ENCODE measurements around the gene DPP4. TPM values are rescaled to one million over a fixed set of nuclear protein-coding genes. Genes with fewer than 3 reads are reported as not detected.

DPP4 gene
- polyA plus RNA-seq, 1 donor from 2014 or later: not detected

GRCh38 chr2:162012565-162013058 is 61.4 kb downstream of the DPP4 start:
- no peak overlapping the region for H2AFZ ChIP-seq (ENCODE audit: low read depth, low read length)
- H3K79me2 ChIP-seq (replicated peaks; ENCODE audit: insufficient read depth, low read length): no peaks in the 10 kb centered on the region
- no peaks in the 10 kb centered on the region for H3K36me3 ChIP-seq (ENCODE audit: insufficient read depth, low read length)
- H3K4me3 ChIP-seq (ENCODE audit: low read length): no peak overlapping the region
- H3K4me2 ChIP-seq (ENCODE audit: low read length): no peak overlapping the region
- no peak overlapping the region for H3K9ac ChIP-seq (ENCODE audit: low read length)
- no peaks in the 10 kb centered on the region for H3K9me2 ChIP-seq (ENCODE audit: insufficient read depth, low read length)
- no peaks in the 10 kb centered on the region for H3K9me3 ChIP-seq (ENCODE audit: low read length)
- H3K27ac ChIP-seq (ENCODE audit: low read length): no peak overlapping the region
- H4K20me1 ChIP-seq (ENCODE audit: insufficient read depth): no peaks in the 10 kb centered on the region
- no peaks in the 10 kb centered on the region for H3K27me3 ChIP-seq (ENCODE audit: insufficient read depth, low read depth, low read length)
- no peaks in the 10 kb centered on the region for H3F3A ChIP-seq (ENCODE audit: insufficient read depth, low read length, poor library complexity, severe bottlenecking)
- no peak for TF ChIP-seq EZH2 (IDR thresholded peaks at IDR 0.05; ENCODE audit: borderline replicate concordance, insufficient read depth, low read length, poor library complexity, severe bottlenecking)
- TF ChIP-seq POLR2AphosphoS5 (IDR thresholded peaks at IDR 0.05): no peak
- no peak for TF ChIP-seq MXI1 (conservative IDR thresholded peaks at IDR 0.05; ENCODE audit: poor library complexity, severe bottlenecking)
- TF ChIP-seq SMC3 (conservative IDR thresholded peaks at IDR 0.05; ENCODE audit: poor library complexity): no peak
- TF ChIP-seq REST (IDR thresholded peaks at IDR 0.05; ENCODE audit: borderline replicate concordance): no peak
- no peak for TF ChIP-seq RAD21 (conservative IDR thresholded peaks at IDR 0.05)
- no peak for TF ChIP-seq EP300 (conservative IDR thresholded peaks at IDR 0.05; ENCODE audit: poor library complexity, severe bottlenecking)
- no peak for TF ChIP-seq TAF1 (IDR thresholded peaks at IDR 0.05; ENCODE audit: low read depth)
- TF ChIP-seq CTCF (IDR thresholded peaks at IDR 0.05; ENCODE audit: poor library complexity, severe bottlenecking): no peak

GRCh38 chr2:162011706-162012564 is 62.1 kb downstream of the DPP4 start:
- Histone ChIP-seq H3K36me3 (ENCODE audit: insufficient read depth, low read length) (no peaks in the 10 kb centered on the region), H2AFZ (ENCODE audit: low read depth, low read length) (no peak overlapping the region), H3K27me3 (ENCODE audit: insufficient read depth, low read depth, low read length) (no peaks in the 10 kb centered on the region), H3K9me2 (ENCODE audit: insufficient read depth, low read length) (no peaks in the 10 kb centered on the region), H3K27ac (ENCODE audit: low read length) (no peak overlapping the region), H3K9me3 (ENCODE audit: low read length) (no peaks in the 10 kb centered on the region), H3K9ac (ENCODE audit: low read length) (no peak overlapping the region), H4K20me1 (ENCODE audit: insufficient read depth) (no peaks in the 10 kb centered on the region), H3K4me2 (ENCODE audit: low read length) (no peak overlapping the region), H3K4me3 (ENCODE audit: low read length) (no peak overlapping the region), H3F3A (ENCODE audit: insufficient read depth, low read length, poor library complexity, severe bottlenecking) (no peaks in the 10 kb centered on the region), H3K79me2 (replicated peaks; ENCODE audit: insufficient read depth, low read length) (no peaks in the 10 kb centered on the region)
- TF ChIP-seq CTCF (IDR thresholded peaks at IDR 0.05; ENCODE audit: poor library complexity, severe bottlenecking): no peak
- no peak for TF ChIP-seq MXI1 (conservative IDR thresholded peaks at IDR 0.05; ENCODE audit: poor library complexity, severe bottlenecking)
- no peak for TF ChIP-seq EZH2 (IDR thresholded peaks at IDR 0.05; ENCODE audit: borderline replicate concordance, insufficient read depth, low read length, poor library complexity, severe bottlenecking)
- TF ChIP-seq RAD21 (conservative IDR thresholded peaks at IDR 0.05): no peak
- TF ChIP-seq POLR2AphosphoS5 (IDR thresholded peaks at IDR 0.05): no peak
- no peak for TF ChIP-seq EP300 (conservative IDR thresholded peaks at IDR 0.05; ENCODE audit: poor library complexity, severe bottlenecking)

Measured in neural cell (in vitro differentiated cells).